Measurements from ENCODE around the gene PROCA1. TPM values are rescaled to one million over a fixed set of nuclear protein-coding genes. Genes with fewer than 3 reads are reported as not detected.

The PROCA1 gene
- total RNA-seq, 2 donors from 2014 or later = 1.0 to 2.5 TPM

DNA sequence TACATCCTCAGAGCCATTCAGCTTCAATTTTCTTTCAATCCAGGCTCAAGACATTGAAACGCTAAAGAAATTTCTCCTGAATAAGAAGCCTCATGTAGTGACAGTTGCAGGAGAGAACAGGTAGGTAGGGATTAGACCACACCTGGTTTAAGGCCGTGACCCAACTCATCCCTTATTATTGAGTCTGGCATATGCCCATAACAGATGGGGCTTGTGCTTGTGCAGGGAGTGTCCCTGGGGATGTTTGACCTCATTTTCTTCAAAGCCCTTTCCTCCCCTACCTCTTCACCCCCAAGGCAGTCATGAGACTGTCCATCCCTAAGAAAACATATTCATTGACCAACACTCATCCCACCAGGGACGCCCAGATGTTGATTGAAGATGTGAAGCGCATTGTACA, 25.4 kb downstream of the PROCA1 start:
- TF ChIP-seq CTCF (IDR thresholded peaks at IDR 0.05) = no peak

DNA sequence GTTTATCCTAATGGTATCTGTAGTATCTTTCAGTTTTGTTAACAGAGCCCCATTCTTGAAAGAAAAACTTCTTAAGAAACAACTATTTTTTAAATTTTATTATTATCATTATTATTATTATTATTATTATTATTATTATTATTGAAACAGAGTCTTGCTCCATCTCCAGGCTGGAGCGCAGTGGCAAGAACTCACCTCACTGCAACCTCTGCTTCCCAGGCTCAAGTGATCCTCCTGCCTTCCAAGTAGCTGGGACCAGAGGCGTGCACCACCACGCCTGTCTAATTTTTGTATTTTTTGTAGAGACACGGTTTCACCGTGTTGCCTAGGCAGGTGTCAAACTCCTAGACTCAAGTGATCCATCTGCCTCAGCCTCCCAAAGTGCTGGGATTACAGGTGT, 26.3 kb downstream of the PROCA1 start:
- Histone ChIP-seq H3K9ac (ENCODE audit: low read depth in 2 of 2, low read length in 2 of 2) (no peak overlapping the region), H3K27ac (no peak overlapping the region), H3K9me3 (no peaks in the 10 kb centered on the region), H3K27me3 (no peaks in the 10 kb centered on the region), H3K36me3 (peaks cover 54% of the 10 kb centered on the region), H3K4me1 (no peaks in the 10 kb centered on the region), H3K4me3 (no peak overlapping the region)
- no peak for TF ChIP-seq CTCF (IDR thresholded peaks at IDR 0.05)
- intact Hi-C loops (cut with DNase I) = loop anchor here (10.0 kb wide), 1 partner anchor 69 kb away; no protein-coding TSS in a partner anchor
- DNase-seq = no peak

More for the DNA sequence above, 25.4 kb downstream of the PROCA1 start:
- Histone ChIP-seq H3K9ac (ENCODE audit: low read depth in 2 of 2, low read length in 2 of 2) (no peak overlapping the region), H3K36me3 (peaks cover 55% of the 10 kb centered on the region), H3K9me3 (no peaks in the 10 kb centered on the region), H3K27me3 (no peaks in the 10 kb centered on the region), H3K4me1 (no peaks in the 10 kb centered on the region), H3K4me3 (no peak overlapping the region), H3K27ac (no peak overlapping the region)
- DNase-seq = no peak
- intact Hi-C loops (cut with DNase I) = loop anchor here (10.0 kb wide), 1 partner anchor 69 kb away; no protein-coding TSS in a partner anchor

DNA sequence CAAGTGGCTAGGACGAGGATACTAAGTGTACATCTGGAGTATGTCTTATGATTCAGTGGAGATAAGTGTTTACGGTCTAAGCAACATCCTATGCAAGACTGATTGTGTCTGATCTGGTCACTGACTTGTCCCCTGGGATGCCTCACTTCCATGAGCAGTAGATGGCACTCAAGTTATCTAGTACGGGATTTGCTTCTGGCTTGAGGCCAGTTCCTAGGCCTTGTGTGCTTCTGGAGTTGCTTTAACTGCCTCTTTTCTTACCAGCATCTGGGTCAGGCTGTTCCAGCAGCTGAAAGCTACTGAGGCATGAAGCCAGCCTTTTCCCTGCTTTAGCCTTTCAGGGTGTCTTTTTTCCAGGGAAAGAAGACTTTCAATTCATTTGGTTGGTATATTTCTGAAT, 26.7 kb downstream of the PROCA1 start:
- H3K27me3 ChIP-seq = no peaks in the 10 kb centered on the region
- no peak overlapping the region for H3K27ac ChIP-seq
- intact Hi-C loops (cut with DNase I) = loop anchor here (5.0 to 10.0 kb wide), 2 partner anchors 70 to 197 kb away; no protein-coding TSS in a partner anchor
- peak; percentile 52 for DNase-seq
- no peaks in the 10 kb centered on the region for H3K4me1 ChIP-seq
- no peaks in the 10 kb centered on the region for H3K9me3 ChIP-seq
- H3K9ac ChIP-seq (ENCODE audit: low read depth in 2 of 2, low read length in 2 of 2) = no peak overlapping the region
- H3K36me3 ChIP-seq = peaks cover 54% of the 10 kb centered on the region
- H3K4me3 ChIP-seq = no peak overlapping the region
- no peak for TF ChIP-seq CTCF (IDR thresholded peaks at IDR 0.05)

GRCh38 chr17:28682655-28683054, 29.0 kb downstream of the PROCA1 start:
- Histone ChIP-seq H3K27me3 (no peaks in the 10 kb centered on the region), H3K9me3 (no peaks in the 10 kb centered on the region), H3K4me1 (no peaks in the 10 kb centered on the region), H3K4me3 (no peak overlapping the region), H3K27ac (no peak overlapping the region), H3K9ac (ENCODE audit: low read depth in 2 of 2, low read length in 2 of 2) (no peak overlapping the region), H3K36me3 (peaks cover 63% of the 10 kb centered on the region)
- intact Hi-C loops (cut with DNase I) = loop anchor here (5.0 to 10.0 kb wide), 2 partner anchors 72 to 200 kb away; no protein-coding TSS in a partner anchor
- DNase-seq = no peak
- no peak for TF ChIP-seq CTCF (IDR thresholded peaks at IDR 0.05)

GRCh38 chr17:28675980-28676379, 35.7 kb downstream of the PROCA1 start:
- Histone ChIP-seq H3K4me3 (no peak overlapping the region), H3K36me3 (peaks cover 41% of the 10 kb centered on the region), H3K27ac (no peak overlapping the region), H3K27me3 (no peaks in the 10 kb centered on the region), H3K9ac (ENCODE audit: low read depth in 2 of 2, low read length in 2 of 2) (no peak overlapping the region), H3K4me1 (no peaks in the 10 kb centered on the region), H3K9me3 (no peaks in the 10 kb centered on the region)
- intact Hi-C loops (cut with DNase I) = no loop called here
- TF ChIP-seq CTCF (IDR thresholded peaks at IDR 0.05) = peak; percentile 32
- DNase-seq = no peak
